MM.1S (cell line): ENCODE data around the gene STK32B.

Source experiments
- DNase-seq: peaks from one replicate; pipeline ENCODE4 v3.0.0-alpha.2; 2015
- H2AFZ ChIP-seq: fragments of 300-600 bp; sonication (generic); 2 replicates; pipeline ENCODE4 v1.6.0; 2016; ENCODE audit warnings: antibody characterized with exemption, low read length
- H3F3A ChIP-seq: fragments of 300-600 bp; sonication (generic); 2 replicates; pipeline ENCODE4 v1.6.1; 2016; ENCODE audit warnings: mild to moderate bottlenecking, antibody characterized with exemption, low read length, moderate library complexity, mixed read lengths; ENCODE audit not compliant: insufficient read depth
- H3K27ac ChIP-seq: fragments of 300-600 bp; sonication (generic); 2 replicates; pipeline ENCODE4 v1.5.1; 2016; ENCODE audit warnings: mild to moderate bottlenecking, low read length
- H3K27me3 ChIP-seq: fragments of 300-600 bp; sonication (generic); replicated peaks from 2 replicates; pipeline ENCODE4 v1.6.0; 2016; ENCODE audit warnings: low read length; ENCODE audit not compliant: insufficient read depth
- H3K36me3 ChIP-seq: fragments of 300-600 bp; sonication (generic); replicated peaks from 2 replicates; pipeline ENCODE4 v1.6.1; 2016; ENCODE audit warnings: mild to moderate bottlenecking, low read length, mixed read lengths; ENCODE audit not compliant: insufficient read depth
- H3K4me1 ChIP-seq: fragments of 300-600 bp; sonication (generic); 2 replicates; pipeline ENCODE4 v1.6.1; 2016; ENCODE audit warnings: low read length, mixed read lengths
- H3K4me2 ChIP-seq: fragments of 300-600 bp; sonication (generic); 2 replicates; pipeline ENCODE4 v1.6.0; 2016; ENCODE audit warnings: low read depth, low read length
- H3K4me3 ChIP-seq: fragments of 300-600 bp; sonication (generic); 2 replicates; pipeline ENCODE4 v1.5.1; 2016; ENCODE audit warnings: low read length, mixed read lengths
- H3K79me2 ChIP-seq: fragments of 300-600 bp; sonication (generic); 2 replicates; pipeline ENCODE4 v1.6.1; 2016; ENCODE audit warnings: mixed run types, low read length, mixed read lengths
- H3K9ac ChIP-seq: fragments of 300-600 bp; sonication (generic); 2 replicates; pipeline ENCODE4 v1.6.1; 2016; ENCODE audit warnings: low read length, mixed read lengths
- H3K9me2 ChIP-seq: fragments of 300-600 bp; sonication (generic); replicated peaks from 2 replicates; pipeline ENCODE4 v1.6.1; 2016; ENCODE audit warnings: mild to moderate bottlenecking, low read length, mixed read lengths; ENCODE audit not compliant: insufficient read depth
- H3K9me3 ChIP-seq: fragments of 300-600 bp; sonication (generic); replicated peaks from 2 replicates; pipeline ENCODE4 v1.6.1; 2016; ENCODE audit warnings: mild to moderate bottlenecking, low read length, mixed read lengths; ENCODE audit not compliant: insufficient read depth
- H4K20me1 ChIP-seq: fragments of 300-600 bp; sonication (generic); 2 replicates; pipeline ENCODE4 v1.6.1; 2016; ENCODE audit warnings: mild to moderate bottlenecking, low read length, moderate library complexity, mixed read lengths; ENCODE audit not compliant: insufficient read depth
- CTCF ChIP-seq: fragments of 300-600 bp; sonication (generic); IDR thresholded peaks from 2 replicates; pipeline ENCODE4 v1.5.1; 2016; ENCODE audit warnings: antibody characterized with exemption, low read length, mixed read lengths
- EZH2 ChIP-seq: fragments of 300-600 bp; sonication (generic); optimal IDR thresholded peaks from 2 replicates; pipeline ENCODE3; 2017; ENCODE audit warnings: low read depth, mild to moderate bottlenecking, antibody characterized with exemption, low read length, mixed read lengths
- EZH2phosphoT487 ChIP-seq: fragments of 300-600 bp; sonication (generic); IDR thresholded peaks from 2 replicates; pipeline ENCODE4 v1.6.1; 2018; ENCODE audit warnings: antibody characterized with exemption, low read length

STK32B gene

GRCh38 chr4:5461477-5461876, 410.2 kb downstream of the STK32B start:
- TF ChIP-seq EZH2phosphoT487 = no peak
- TF ChIP-seq CTCF = no peak
- no peak for TF ChIP-seq EZH2
- H3K36me3 ChIP-seq = no peaks in the 10 kb centered on the region
- H3K79me2 ChIP-seq = no peaks in the 10 kb centered on the region
- no peaks in the 10 kb centered on the region for H3K4me1 ChIP-seq
- no peaks in the 10 kb centered on the region for H3K9me2 ChIP-seq
- no peaks in the 10 kb centered on the region for H3K27me3 ChIP-seq
- H4K20me1 ChIP-seq = no peaks in the 10 kb centered on the region
- no peak overlapping the region for H3K27ac ChIP-seq
- DNase-seq = no peak
- no peaks in the 10 kb centered on the region for H3F3A ChIP-seq
- no peaks in the 10 kb centered on the region for H3K9me3 ChIP-seq
- no peak overlapping the region for H3K9ac ChIP-seq
- no peak overlapping the region for H3K4me2 ChIP-seq
- no peak overlapping the region for H3K4me3 ChIP-seq
- H2AFZ ChIP-seq = no peak overlapping the region

GRCh38 chr4:5462254-5462835, 411.1 kb downstream of the STK32B start:
- Histone ChIP-seq H3K27me3 (no peaks in the 10 kb centered on the region), H3K27ac (no peak overlapping the region), H3K9ac (no peak overlapping the region), H3K4me3 (no peak overlapping the region), H3K4me1 (no peaks in the 10 kb centered on the region), H3K9me2 (no peaks in the 10 kb centered on the region), H3K4me2 (no peak overlapping the region), H4K20me1 (no peaks in the 10 kb centered on the region), H3K36me3 (no peaks in the 10 kb centered on the region), H3K9me3 (no peaks in the 10 kb centered on the region), H2AFZ (no peak overlapping the region), H3K79me2 (no peaks in the 10 kb centered on the region), H3F3A (no peaks in the 10 kb centered on the region)
- TF ChIP-seq EZH2phosphoT487 (no peak), EZH2 (no peak), CTCF (no peak)
- no peak for DNase-seq

GRCh38 chr4:5462896-5463295, 411.6 kb downstream of the STK32B start:
- no peak overlapping the region for H3K4me2 ChIP-seq
- H3K4me1 ChIP-seq = no peaks in the 10 kb centered on the region
- no peak for DNase-seq
- H2AFZ ChIP-seq = no peak overlapping the region
- H3K79me2 ChIP-seq = no peaks in the 10 kb centered on the region
- no peak for TF ChIP-seq EZH2
- no peak for TF ChIP-seq EZH2phosphoT487
- no peak for TF ChIP-seq CTCF
- no peak overlapping the region for H3K27ac ChIP-seq
- H3K9ac ChIP-seq = no peak overlapping the region
- no peaks in the 10 kb centered on the region for H4K20me1 ChIP-seq
- no peaks in the 10 kb centered on the region for H3K9me3 ChIP-seq
- H3K9me2 ChIP-seq = no peaks in the 10 kb centered on the region
- no peak overlapping the region for H3K4me3 ChIP-seq
- no peaks in the 10 kb centered on the region for H3K27me3 ChIP-seq
- no peaks in the 10 kb centered on the region for H3F3A ChIP-seq
- H3K36me3 ChIP-seq = no peaks in the 10 kb centered on the region
